Lower leg skin (tissue), 3 donors: ENCODE data around the gene APBB2.

Experiments
- CTCF ChIP-seq, 3 donors: fragments of 450-650 bp; IDR thresholded peaks; one replicate each; pipeline ENCODE4 v1.5.1; 2016; ENCODE audit warnings: antibody characterized with exemption in 3 of 3, mild to moderate bottlenecking in 3 of 3, moderate library complexity in 2 of 3
- POLR2A ChIP-seq, 2 donors: fragments of 450-650 bp; IDR thresholded peaks; one replicate each; pipeline ENCODE4 v1.6.1; 2016 to 2017; ENCODE audit warnings: antibody characterized with exemption in 2 of 2, mild to moderate bottlenecking in 1 of 2, moderate library complexity in 1 of 2

- TF ChIP-seq CTCF (IDR thresholded peaks at IDR 0.05): no peak
- TF ChIP-seq POLR2A (IDR thresholded peaks at IDR 0.05): no peak
These were observed 367.8 kb downstream of the APBB2 start for GRCh38 chr4:40846532-40846931.
